WTC11 (cell line): Measurements from ENCODE around the gene PRF1. TPM values are rescaled to one million over a fixed set of nuclear protein-coding genes. Genes with fewer than 3 reads are reported as not detected.

Source experiments
- ATAC-seq: fragments of 200-7000 bp; cut with Tn5 transposase; 2 replicates; pipeline ENCODE4 v1.10.0; 2021; ENCODE audit warnings: mild to moderate bottlenecking, moderate library complexity
- CTCF ChIA-PET: fragments of 300-600 bp; sonication (Branson Sonifier 250); formaldehyde crosslinking; loops from one replicate; lab custom pipeline; 2021; ENCODE audit warnings: antibody characterized with exemption; lab: Charles Lee
- POLR2A ChIA-PET: fragments of 350-600 bp; sonication (Branson Sonifier 250); formaldehyde crosslinking; loops from one replicate; lab custom pipeline; 2021; ENCODE audit warnings: antibody characterized with exemption; lab: Charles Lee
- DNase-seq: peaks from one replicate; pipeline ENCODE4 v3.0.0; 2021; ENCODE audit warnings: low spot score
- H3K27ac Mint-ChIP-seq: 2 replicates; pipeline ENCODE4 v1.8.0; 2021; ENCODE audit warnings: mixed read lengths
- H3K27me3 Mint-ChIP-seq: 2 replicates; pipeline ENCODE4 v1.8.0; 2021; ENCODE audit warnings: low read depth, mild to moderate bottlenecking, moderate library complexity, mixed read lengths
- H3K36me3 Mint-ChIP-seq: 2 replicates; pipeline ENCODE4 v1.8.0; 2021; ENCODE audit warnings: mixed read lengths
- H3K4me1 Mint-ChIP-seq: 2 replicates; pipeline ENCODE4 v1.8.0; 2022; ENCODE audit warnings: mixed read lengths
- H3K4me3 Mint-ChIP-seq: 2 replicates; pipeline ENCODE4 v1.8.0; 2021; ENCODE audit warnings: mild to moderate bottlenecking, moderate library complexity, mixed read lengths
- H3K9me3 Mint-ChIP-seq: 2 replicates; pipeline ENCODE4 v1.8.0; 2021; ENCODE audit warnings: mixed read lengths
- ATF2 ChIP-seq: sonication (generic); formaldehyde crosslinking; IDR thresholded peaks from 2 replicates; pipeline ENCODE4 v1.8.1; 2022; ENCODE audit warnings: low read depth, missing genetic modification reagents, borderline replicate concordance
- GABPB1 ChIP-seq: sonication (generic); formaldehyde crosslinking; IDR thresholded peaks from 2 replicates; pipeline ENCODE4 v1.8.1; 2023; ENCODE audit warnings: mild to moderate bottlenecking, missing genetic modification reagents
- GTF2I ChIP-seq: fragments of 250-450 bp; sonication (Bioruptor Pico); conservative IDR thresholded peaks from 2 replicates; pipeline ENCODE4 v1.4.0; 2021; ENCODE audit warnings: mild to moderate bottlenecking
- KAT7 ChIP-seq: sonication (generic); formaldehyde crosslinking; IDR thresholded peaks from 2 replicates; pipeline ENCODE4 v1.8.1; 2023; ENCODE audit warnings: missing genetic modification reagents, mild to moderate bottlenecking, borderline replicate concordance
- MYBL2 ChIP-seq: sonication (generic); formaldehyde crosslinking; IDR thresholded peaks from 2 replicates; pipeline ENCODE4 v1.8.1; 2023; ENCODE audit warnings: mild to moderate bottlenecking, moderate library complexity, missing genetic modification reagents
- NFE2L1 ChIP-seq: sonication (generic); formaldehyde crosslinking; IDR thresholded peaks from 2 replicates; pipeline ENCODE4 v1.8.1; 2023; ENCODE audit warnings: missing genetic modification reagents
- NR1H2 ChIP-seq: sonication (generic); formaldehyde crosslinking; IDR thresholded peaks from 2 replicates; pipeline ENCODE4 v1.9.0; 2021; ENCODE audit warnings: mild to moderate bottlenecking, moderate library complexity, missing genetic modification reagents
- PREB ChIP-seq: sonication (generic); formaldehyde crosslinking; IDR thresholded peaks from 2 replicates; pipeline ENCODE4 v1.8.1; 2022; ENCODE audit warnings: mild to moderate bottlenecking, missing genetic modification reagents, moderate library complexity, borderline replicate concordance
- RORB ChIP-seq: fragments of 250-450 bp; sonication (Bioruptor Pico); IDR thresholded peaks from 2 replicates; pipeline ENCODE4 v1.9.0; 2021; ENCODE audit warnings: mild to moderate bottlenecking
- SOX15 ChIP-seq: fragments of 250-450 bp; sonication (Bioruptor Pico); IDR thresholded peaks from 2 replicates; pipeline ENCODE4 v1.9.0; 2021; ENCODE audit warnings: mild to moderate bottlenecking
- ZNF219 ChIP-seq: sonication (generic); formaldehyde crosslinking; IDR thresholded peaks from 2 replicates; pipeline ENCODE4 v1.8.0; 2023; ENCODE audit warnings: missing genetic modification reagents, mild to moderate bottlenecking, borderline replicate concordance
- ZNF423 ChIP-seq: fragments of 250-450 bp; sonication (Bioruptor Pico); IDR thresholded peaks from 2 replicates; pipeline ENCODE4 v2.1.2; 2022; ENCODE audit warnings: mild to moderate bottlenecking, moderate library complexity
- ZNF532 ChIP-seq: fragments of 250-450 bp; sonication (Bioruptor Pico); IDR thresholded peaks from 2 replicates; pipeline ENCODE4 v1.9.0; 2021; ENCODE audit warnings: mild to moderate bottlenecking, borderline replicate concordance
- total RNA-seq: library from RNA; stranded (reverse); gene quantifications from 3 replicates; pipeline ENCODE4 v1.2.3, GENCODE V29; 2021
- TF ChIP-seq, protein P1 (sequence below): fragments of 250-450 bp; sonication (Bioruptor Pico); IDR thresholded peaks from 2 replicates; pipeline ENCODE4 v1.9.0; 2021; ENCODE audit warnings: mild to moderate bottlenecking
- TF ChIP-seq, protein P2 (sequence below): sonication (generic); formaldehyde crosslinking; IDR thresholded peaks from 2 replicates; pipeline ENCODE4 v1.8.1; 2023; ENCODE audit warnings: mild to moderate bottlenecking, moderate library complexity, missing genetic modification reagents

PRF1 gene
- total RNA-seq, 1 experiment from 2014 or later = 0.11 TPM

DNA sequence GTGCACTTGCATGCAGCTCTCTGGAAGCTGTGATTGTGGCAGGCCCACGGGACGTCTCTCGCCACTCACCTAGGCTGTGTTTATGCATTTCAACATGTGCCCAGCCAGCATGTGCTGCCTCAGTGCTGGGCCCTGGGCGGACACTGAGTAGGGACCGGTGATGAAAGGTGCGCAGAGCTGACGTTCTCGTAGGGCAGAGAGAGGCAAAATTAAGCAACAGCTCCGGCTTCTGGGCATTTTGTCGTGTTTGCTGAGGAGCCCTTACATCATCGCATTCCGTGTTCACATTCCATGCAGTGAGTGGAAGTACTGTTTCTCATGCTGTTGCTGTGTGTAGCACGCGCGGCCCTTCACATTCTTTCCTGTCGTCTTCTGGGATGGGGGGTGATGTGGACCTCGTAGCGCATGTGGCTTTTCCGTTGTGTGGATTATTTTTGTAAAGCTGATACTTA, 50.5 kb downstream of the PRF1 start:
- ChIA-PET POLR2A (no interaction called here), CTCF (interaction anchor here (0.9 to 1.5 kb wide), 4 partner anchors 9 to 33 kb away, joined by 3 to 6 read pairs (median 3); no protein-coding TSS in a partner anchor)
- no peaks in the 10 kb centered on the region for H3K27me3 Mint-ChIP-seq
- TF ChIP-seq GABPB1 (CRISPR knock-in tag) (peak; percentile 18; the same call in 1 of the 2 replicates), NR1H2 (CRISPR knock-in tag) (no peak), PREB (CRISPR knock-in tag) (no peak)
- ATAC-seq = no peak
- H3K36me3 Mint-ChIP-seq = peaks cover 26% of the 10 kb centered on the region
- DNase-seq = no peak
- H3K9me3 Mint-ChIP-seq = no peaks in the 10 kb centered on the region
- H3K27ac Mint-ChIP-seq = no peak overlapping the region
- H3K4me1 Mint-ChIP-seq = peaks cover 9% of the 10 kb centered on the region; the same call in 1 of the 2 replicates
- no peak overlapping the region for H3K4me3 Mint-ChIP-seq

GRCh38 chr10:70551466-70551865, 51.1 kb downstream of the PRF1 start:
- TF ChIP-seq ATF2 (CRISPR knock-in tag) (no peak), MYBL2 (no peak), GABPB1 (CRISPR knock-in tag) (no peak), ZNF423 (no peak), RORB (CRISPR knock-in tag) (no peak), SOX15 (CRISPR knock-in tag) (no peak), ZNF219 (CRISPR knock-in tag) (no peak), NFE2L1 (CRISPR knock-in tag) (no peak), ZNF532 (no peak), GTF2I (no peak), KAT7 (no peak)
- TF ChIP-seq, protein P1, sequence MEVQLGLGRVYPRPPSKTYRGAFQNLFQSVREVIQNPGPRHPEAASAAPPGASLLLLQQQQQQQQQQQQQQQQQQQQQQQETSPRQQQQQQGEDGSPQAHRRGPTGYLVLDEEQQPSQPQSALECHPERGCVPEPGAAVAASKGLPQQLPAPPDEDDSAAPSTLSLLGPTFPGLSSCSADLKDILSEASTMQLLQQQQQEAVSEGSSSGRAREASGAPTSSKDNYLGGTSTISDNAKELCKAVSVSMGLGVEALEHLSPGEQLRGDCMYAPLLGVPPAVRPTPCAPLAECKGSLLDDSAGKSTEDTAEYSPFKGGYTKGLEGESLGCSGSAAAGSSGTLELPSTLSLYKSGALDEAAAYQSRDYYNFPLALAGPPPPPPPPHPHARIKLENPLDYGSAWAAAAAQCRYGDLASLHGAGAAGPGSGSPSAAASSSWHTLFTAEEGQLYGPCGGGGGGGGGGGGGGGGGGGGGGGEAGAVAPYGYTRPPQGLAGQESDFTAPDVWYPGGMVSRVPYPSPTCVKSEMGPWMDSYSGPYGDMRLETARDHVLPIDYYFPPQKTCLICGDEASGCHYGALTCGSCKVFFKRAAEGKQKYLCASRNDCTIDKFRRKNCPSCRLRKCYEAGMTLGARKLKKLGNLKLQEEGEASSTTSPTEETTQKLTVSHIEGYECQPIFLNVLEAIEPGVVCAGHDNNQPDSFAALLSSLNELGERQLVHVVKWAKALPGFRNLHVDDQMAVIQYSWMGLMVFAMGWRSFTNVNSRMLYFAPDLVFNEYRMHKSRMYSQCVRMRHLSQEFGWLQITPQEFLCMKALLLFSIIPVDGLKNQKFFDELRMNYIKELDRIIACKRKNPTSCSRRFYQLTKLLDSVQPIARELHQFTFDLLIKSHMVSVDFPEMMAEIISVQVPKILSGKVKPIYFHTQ (CRISPR knock-in tag) = no peak
- TF ChIP-seq, protein P2, sequence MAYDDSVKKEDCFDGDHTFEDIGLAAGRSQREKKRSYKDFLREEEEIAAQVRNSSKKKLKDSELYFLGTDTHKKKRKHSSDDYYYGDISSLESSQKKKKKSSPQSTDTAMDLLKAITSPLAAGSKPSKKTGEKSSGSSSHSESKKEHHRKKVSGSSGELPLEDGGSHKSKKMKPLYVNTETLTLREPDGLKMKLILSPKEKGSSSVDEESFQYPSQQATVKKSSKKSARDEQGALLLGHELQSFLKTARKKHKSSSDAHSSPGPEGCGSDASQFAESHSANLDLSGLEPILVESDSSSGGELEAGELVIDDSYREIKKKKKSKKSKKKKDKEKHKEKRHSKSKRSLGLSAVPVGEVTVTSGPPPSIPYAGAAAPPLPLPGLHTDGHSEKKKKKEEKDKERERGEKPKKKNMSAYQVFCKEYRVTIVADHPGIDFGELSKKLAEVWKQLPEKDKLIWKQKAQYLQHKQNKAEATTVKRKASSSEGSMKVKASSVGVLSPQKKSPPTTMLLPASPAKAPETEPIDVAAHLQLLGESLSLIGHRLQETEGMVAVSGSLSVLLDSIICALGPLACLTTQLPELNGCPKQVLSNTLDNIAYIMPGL = no peak
- H3K27ac Mint-ChIP-seq = no peak overlapping the region
- H3K4me3 Mint-ChIP-seq = no peak overlapping the region
- no peak for DNase-seq
- no peaks in the 10 kb centered on the region for H3K9me3 Mint-ChIP-seq
- H3K4me1 Mint-ChIP-seq = peaks cover 9% of the 10 kb centered on the region; the same call in 1 of the 2 replicates
- peaks cover 26% of the 10 kb centered on the region for H3K36me3 Mint-ChIP-seq
- no peak for ATAC-seq
- H3K27me3 Mint-ChIP-seq = no peaks in the 10 kb centered on the region
- CTCF ChIA-PET = interaction anchor here (0.9 to 1.5 kb wide), 4 partner anchors 9 to 34 kb away, joined by 3 to 6 read pairs (median 3); no protein-coding TSS in a partner anchor
- POLR2A ChIA-PET = no interaction called here
